Right kidney (tissue), 1 donor: ENCODE data around the gene IL17RA.

ENCODE experiments used
- DNase-seq: peaks from one replicate; pipeline ENCODE4 v3.0.0-alpha.2; 2016

Gene IL17RA

DNA sequence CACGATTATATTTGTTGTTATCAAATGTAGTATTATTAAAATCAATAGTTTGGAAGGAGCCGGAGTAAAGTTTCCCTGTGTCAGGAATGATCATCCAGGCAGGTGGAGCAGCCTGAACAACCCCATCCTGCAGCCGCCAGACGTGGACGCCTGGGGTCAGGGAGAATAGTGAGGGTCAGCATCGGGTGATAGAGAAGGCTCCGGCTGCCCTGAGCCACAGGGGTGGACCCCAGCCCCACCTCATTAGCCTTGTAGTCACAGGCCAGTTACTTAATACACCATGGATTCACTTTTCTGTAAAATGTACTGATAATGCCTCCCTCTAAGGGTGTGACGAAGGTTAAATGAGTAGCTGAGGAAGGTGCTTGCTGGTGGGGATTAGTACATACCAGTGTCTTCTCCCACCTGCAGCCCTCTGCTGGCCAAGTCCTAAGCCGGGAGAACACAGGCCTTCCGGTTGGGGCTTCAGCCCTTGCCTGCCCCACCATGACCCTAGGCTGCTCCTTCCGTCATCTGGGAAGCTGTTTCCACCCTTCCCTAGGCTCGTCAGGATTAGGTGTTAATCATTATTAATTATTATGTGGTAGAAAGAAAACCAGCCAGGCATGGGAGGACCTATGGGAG is 21.5 kb downstream of the IL17RA start:
- DNase-seq = no peak

DNA sequence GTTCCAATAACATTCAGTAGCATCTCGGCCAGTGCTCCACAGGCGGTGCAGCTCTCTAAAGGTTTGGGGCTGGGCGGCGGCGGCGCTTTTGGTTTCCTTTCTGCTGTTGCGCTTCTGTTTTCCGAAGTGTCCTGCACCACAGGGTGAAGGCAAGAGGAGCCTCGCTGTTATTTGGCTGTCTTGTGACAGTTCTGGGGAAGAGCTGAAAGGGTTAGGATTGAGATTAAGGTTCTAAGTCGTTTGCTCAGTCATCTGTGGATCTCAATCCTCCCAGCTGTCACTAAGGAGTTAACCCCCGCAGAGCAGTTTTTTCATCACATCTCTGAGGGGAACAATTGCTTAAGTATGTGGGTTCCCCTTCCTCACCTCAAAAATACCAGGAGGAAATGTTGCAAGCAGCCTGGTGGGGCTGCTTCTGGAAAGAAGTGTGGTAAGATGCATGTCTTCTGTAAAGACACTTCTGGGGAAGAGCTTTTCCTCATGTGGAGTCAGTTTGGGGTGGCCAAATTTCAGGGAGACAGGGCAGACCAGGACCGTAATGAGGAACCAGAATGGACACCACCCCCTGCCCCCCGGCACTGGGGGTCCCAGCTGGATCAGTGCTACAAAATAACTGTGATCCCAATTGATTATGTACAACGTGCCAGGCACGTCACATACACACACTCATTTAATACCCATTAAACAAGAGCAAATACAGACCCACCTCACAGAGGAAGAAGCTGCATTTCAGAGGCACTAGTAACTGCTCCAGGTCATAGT is 22.2 kb downstream of the IL17RA start:
- DNase-seq = no peak

- no peak for DNase-seq
Measured at GRCh38 chr22:17107547-17107810, 22.7 kb downstream of the IL17RA start.

GRCh38 chr22:17108256-17109112 is 23.7 kb downstream of the IL17RA start:
- no peak for DNase-seq

DNA sequence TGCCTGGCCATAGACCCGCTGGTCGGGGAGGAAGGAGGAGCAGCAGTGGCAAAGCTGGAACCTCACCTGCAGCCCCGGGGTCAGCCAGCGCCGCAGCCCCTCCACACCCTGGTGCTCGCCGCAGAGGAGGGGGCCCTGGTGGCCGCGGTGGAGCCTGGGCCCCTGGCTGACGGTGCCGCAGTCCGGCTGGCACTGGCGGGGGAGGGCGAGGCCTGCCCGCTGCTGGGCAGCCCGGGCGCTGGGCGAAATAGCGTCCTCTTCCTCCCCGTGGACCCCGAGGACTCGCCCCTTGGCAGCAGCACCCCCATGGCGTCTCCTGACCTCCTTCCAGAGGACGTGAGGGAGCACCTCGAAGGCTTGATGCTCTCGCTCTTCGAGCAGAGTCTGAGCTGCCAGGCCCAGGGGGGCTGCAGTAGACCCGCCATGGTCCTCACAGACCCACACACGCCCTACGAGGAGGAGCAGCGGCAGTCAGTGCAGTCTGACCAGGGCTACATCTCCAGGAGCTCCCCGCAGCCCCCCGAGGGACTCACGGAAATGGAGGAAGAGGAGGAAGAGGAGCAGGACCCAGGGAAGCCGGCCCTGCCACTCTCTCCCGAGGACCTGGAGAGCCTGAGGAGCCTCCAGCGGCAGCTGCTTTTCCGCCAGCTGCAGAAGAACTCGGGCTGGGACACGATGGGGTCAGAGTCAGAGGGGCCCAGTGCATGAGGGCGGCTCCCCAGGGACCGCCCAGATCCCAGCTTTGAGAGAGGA is 24.5 kb downstream of the IL17RA start:
- DNase-seq = no peak

- no peak for DNase-seq
Measured at GRCh38 chr22:17109976-17110375, 25.2 kb downstream of the IL17RA start.

DNA sequence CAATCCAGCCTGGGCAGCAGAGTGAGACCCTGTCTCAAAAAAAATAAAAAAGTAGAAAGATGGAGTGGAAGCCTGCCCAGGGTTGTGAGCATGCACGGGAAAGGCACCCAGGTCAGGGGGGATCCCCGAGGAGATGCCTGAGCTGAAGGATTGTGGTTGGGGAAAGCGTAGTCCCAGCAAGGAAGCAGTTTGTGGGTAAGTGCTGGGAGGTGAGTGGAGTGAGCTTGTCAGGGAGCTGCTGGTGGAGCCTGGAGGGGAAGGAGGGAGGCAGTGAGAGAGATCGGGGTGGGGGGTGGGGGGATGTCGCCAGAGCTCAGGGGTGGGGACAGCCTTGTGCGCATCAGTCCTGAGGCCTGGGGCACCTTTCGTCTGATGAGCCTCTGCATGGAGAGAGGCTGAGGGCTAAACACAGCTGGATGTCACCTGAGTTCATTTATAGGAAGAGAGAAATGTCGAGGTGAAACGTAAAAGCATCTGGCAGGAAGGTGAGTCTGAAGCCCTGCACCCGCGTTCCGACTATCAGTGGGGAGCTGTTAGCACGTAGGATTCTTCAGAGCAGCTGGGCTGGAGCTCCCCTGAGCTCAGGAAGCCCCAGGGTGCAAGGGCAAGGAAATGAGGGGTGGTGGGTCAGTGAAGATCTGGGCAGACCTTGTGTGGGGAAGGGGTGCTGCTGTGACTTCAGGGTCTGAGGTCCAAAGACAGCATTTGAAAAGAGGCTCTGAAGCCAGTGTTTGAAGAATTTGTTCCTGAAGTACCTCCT is 26.2 kb downstream of the IL17RA start:
- no peak for DNase-seq

DNA sequence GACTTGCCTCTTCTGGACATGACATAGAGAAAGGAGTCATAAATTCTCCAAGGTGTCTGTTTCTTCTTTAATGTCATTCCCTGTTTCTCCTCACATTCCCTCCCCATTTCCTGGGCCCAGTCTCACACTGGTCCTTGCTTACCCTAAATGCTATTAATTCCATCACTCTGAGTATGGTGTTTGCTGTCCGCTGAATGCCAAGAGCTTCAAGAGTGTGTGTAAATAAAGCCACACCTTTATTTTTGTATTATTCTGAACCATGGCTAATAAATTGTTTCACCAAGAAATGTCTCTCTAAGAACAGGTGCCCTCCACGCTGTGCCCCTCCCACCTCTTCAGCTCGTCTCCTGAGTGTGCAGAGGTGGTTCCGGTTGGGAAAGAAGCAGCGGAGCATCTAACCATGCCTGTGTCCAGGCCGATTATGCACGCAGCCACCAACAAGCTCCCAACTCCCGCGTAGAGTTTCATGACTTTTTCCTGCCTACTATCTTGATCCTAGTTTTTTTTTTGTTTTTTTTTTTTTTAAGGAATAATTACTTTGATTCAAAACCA is 27.8 kb downstream of the IL17RA start:
- no peak for DNase-seq

- DNase-seq = no peak
Measured at GRCh38 chr22:17113600-17113999, 28.8 kb downstream of the IL17RA start.

GRCh38 chr22:17114173-17114897 is 29.5 kb downstream of the IL17RA start:
- no peak for DNase-seq

- DNase-seq = no peak
Measured at GRCh38 chr22:17114898-17115235, 30.1 kb downstream of the IL17RA start.

DNA sequence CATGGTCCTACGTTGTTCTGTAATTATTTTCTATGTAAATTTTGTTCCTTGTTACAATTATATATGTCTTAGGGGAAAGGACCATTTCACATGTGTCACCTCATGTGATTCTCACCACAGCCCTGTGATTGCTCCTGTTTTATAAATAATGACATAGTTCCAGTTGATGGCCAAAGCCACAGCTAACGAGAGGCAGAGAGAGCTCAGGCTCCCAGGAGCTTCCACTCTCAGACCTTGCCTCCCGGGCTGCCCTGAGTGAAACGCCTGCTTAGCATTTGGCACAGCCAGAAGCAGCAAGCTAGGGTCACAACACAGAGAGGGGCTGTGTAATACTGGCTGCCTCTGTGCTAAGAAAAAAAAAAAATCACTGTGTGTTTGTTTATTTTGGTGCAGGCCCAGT is 30.4 kb downstream of the IL17RA start:
- DNase-seq = no peak

GRCh38 chr22:17115945-17116565 is 31.3 kb downstream of the IL17RA start:
- no peak for DNase-seq

DNA sequence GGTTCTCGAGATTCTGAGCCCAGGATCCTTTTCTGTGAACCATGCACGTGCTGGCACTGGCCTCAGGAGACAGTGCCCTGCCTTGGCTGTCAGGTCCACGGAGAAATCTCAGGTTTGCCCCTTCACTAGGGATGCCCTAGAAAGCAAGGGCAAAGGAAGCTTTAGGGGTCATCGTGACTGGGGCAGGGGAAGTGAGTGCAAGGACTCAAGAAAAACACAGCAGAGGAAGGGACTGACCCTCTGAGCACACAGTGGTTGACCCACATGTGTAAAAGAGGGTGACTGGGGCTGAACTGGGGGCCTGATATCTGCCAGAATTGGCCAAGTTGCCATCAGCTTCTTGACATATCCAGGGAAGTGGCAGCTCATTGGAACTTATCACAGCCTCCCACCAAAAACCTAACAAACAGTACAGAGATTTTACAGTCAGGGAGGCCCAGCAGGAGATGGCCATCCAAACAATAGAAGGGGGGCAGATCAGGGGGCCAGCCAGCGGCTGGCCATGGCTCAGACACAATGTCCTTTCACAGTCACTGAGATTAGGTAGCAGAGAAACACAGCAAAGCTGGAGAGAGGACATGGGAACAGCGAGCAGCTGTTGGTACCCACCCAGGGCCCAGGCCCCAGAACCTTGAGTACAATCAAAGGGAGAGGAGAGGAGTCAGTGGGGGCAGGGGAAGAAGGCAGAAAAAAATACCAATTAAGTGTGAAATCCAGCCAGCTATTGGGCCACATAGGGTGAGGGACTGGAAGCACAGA is 32.0 kb downstream of the IL17RA start:
- DNase-seq = no peak

- DNase-seq = no peak
Measured at GRCh38 chr22:17117400-17117799, 32.6 kb downstream of the IL17RA start.

GRCh38 chr22:17117890-17118289 is 33.1 kb downstream of the IL17RA start:
- no peak for DNase-seq

DNA sequence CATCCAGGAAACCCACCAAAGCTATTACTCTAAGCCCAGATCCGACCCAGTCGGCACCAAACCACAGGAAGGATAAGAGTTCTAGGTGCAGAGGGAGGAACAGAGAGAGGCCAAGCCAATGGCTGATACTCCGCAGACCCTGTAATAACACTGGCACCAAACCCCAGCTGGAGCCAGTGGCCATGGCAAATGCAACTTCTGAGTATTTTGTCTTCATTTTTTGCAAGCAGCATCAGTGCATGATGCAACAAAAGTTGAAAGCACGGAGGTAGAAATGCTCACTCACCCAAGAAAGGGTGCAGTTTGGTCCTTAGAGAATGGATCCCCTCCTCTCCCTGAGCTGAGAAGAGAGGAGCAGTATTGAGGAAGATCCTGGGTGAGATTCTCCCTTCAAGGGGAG is 33.5 kb downstream of the IL17RA start:
- DNase-seq = no peak

DNA sequence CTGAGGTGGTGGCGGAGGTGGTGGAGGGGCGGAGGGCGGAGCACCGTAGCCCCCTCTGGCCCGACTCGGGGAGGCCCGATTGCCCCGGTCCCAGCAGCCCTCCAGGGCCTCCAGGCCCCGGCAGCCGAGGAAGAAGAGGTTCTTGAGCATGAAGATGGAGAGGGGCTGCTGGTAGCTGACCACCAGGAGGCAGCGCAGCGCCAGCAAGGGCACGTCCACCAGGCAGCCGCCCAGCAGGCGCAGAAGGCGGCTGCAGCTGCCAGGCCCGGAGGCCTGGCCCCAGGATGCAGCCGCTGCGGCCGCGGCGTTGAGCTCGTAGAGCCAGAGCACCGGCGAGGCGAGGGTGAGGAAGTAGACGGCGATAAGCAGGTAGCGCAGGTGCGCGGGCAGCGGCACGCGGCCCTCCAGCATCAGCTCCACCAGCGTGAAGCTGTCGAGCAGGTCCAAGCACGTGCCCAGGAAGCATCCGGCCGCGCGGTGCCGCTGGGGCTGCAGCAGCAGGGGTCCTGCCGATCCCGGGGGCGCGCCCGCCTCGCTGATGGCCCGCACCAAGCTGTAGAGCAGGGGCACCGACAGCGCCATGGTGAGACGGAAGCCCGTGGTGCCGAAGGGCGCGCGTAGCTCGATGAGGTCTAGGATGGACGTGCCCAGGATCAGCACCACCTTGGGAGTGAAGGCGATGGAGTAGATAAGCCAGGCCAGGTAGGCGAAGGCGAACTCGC is 34.8 kb downstream of the IL17RA start:
- DNase-seq = peak; percentile 41

DNA sequence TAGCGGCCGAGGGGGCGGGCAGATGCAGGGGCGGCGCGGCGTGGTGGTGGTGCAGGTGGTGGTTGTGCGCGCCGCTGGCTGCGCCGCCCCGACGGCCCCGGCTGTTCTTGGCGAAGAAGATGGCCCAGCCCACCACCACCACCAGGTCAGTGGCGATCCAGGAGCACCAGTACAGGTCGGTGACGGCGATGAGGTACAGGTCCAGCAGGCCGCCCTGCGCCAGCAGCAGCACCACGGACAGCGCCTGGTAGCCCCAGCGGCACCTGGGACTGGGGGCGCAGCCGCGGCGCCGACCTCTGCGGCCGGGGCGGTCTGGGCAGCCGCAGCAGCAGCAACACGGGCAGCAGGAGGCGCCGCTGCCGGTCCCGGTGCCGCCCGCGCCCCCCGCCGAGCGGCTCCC is 35.5 kb downstream of the IL17RA start:
- DNase-seq = peak; percentile 69
